ENCODE measurements around the gene SLC16A11.
"Not testable (repeated sequence)": the region's sequence is repeated elsewhere in the genome, so short reads cannot be mapped to it uniquely, and the experiment has no call there.

SLC16A11 gene

GRCh38 chr17:7043497-7044198 lies at the start of gene SLC16A11:
TSS of gene SLC16A11 (minus strand) at chr17:7044092. CDS start at chr17:7043513, 579 bp downstream.
- Histone ChIP-seq H3K9ac (ENCODE audit: low read length) (no peak within 1 kb of the TSS), H3K79me2 (ENCODE audit: low read length) (no peaks in the 10 kb centered on the region), H3K4me2 (ENCODE audit: low read depth, low read length) (peak within 1 kb of the TSS; percentile 22), H3K9me2 (replicated peaks; ENCODE audit: insufficient read depth, low read length) (no peaks in the 10 kb centered on the region), H3K27me3 (replicated peaks; ENCODE audit: insufficient read depth, low read length) (peaks cover 54% of the 10 kb centered on the region), H4K20me1 (ENCODE audit: insufficient read depth, low read length) (no peaks in the 10 kb centered on the region), H3F3A (ENCODE audit: insufficient read depth, low read length) (peaks cover 16% of the 10 kb centered on the region), H3K27ac (ENCODE audit: low read length) (no peak within 1 kb of the TSS), H3K36me3 (replicated peaks; ENCODE audit: insufficient read depth, low read length) (no peaks in the 10 kb centered on the region), H2AFZ (ENCODE audit: low read length) (no peak within 1 kb of the TSS), H3K9me3 (replicated peaks; ENCODE audit: insufficient read depth, low read length) (no peaks in the 10 kb centered on the region), H3K4me3 (ENCODE audit: low read length) (0 out of 2 replicates have a peak within 1 kb of the TSS, but pooled peaks have one; percentile 15), H3K4me1 (ENCODE audit: low read length) (0 out of 2 replicates have a peak, but pooled peaks cover 10% of the 10 kb centered on the region)
- TF ChIP-seq CTCF (IDR thresholded peaks at IDR 0.05; ENCODE audit: low read length) = no peak
- no peak for TF ChIP-seq EZH2 (optimal IDR thresholded peaks at IDR 0.05; ENCODE audit: low read depth, low read length)
- TF ChIP-seq EZH2phosphoT487 (IDR thresholded peaks at IDR 0.05; ENCODE audit: low read length) = no peak
- no peak for DNase-seq

DNA sequence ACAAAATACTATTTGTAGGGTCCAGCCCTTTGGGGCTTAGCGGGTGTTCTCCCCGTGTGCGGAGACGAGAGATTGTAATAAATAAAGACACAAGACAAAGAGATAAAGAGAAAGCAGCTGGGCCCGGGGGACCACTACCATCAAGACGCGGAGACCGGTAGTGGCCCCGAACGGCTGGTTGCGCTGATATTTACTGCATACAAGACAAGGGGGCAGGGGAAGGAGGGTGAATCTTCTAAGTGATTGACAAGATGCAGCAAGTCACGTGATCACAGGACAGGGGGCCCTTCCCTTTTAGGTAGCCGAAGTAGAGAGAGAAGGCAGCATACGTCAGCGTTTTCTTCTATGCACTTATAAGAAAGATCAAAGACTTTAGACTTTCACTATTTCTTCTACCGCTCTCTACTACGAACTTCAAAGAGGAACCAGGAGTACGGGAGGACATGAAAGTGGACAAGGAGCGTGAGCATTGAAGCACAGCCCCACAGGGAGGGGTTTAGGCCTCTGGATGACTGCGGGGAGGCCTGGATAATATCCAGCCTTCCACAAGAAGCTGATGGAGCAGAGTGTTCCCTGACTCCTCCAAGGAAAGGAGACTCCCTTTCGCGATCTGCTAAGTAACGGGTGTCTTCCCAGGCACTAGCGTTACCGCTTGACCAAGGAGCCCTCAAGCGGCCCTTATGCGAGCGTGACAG lies 47.6 kb upstream of the SLC16A11 start:
- not testable (repeated sequence) for H3K4me2 ChIP-seq (ENCODE audit: low read depth, low read length); H3K9me2 ChIP-seq (replicated peaks; ENCODE audit: insufficient read depth, low read length); H3K27ac ChIP-seq (ENCODE audit: low read length); DNase-seq; H3K9ac ChIP-seq (ENCODE audit: low read length); H3K4me3 ChIP-seq (ENCODE audit: low read length); H4K20me1 ChIP-seq (ENCODE audit: insufficient read depth, low read length); H3K9me3 ChIP-seq (replicated peaks; ENCODE audit: insufficient read depth, low read length); H3K36me3 ChIP-seq (replicated peaks; ENCODE audit: insufficient read depth, low read length); H2AFZ ChIP-seq (ENCODE audit: low read length); H3K79me2 ChIP-seq (ENCODE audit: low read length); H3F3A ChIP-seq (ENCODE audit: insufficient read depth, low read length); H3K4me1 ChIP-seq (ENCODE audit: low read length)
- peaks cover 82% of the 10 kb centered on the region for H3K27me3 ChIP-seq (replicated peaks; ENCODE audit: insufficient read depth, low read length)

DNA sequence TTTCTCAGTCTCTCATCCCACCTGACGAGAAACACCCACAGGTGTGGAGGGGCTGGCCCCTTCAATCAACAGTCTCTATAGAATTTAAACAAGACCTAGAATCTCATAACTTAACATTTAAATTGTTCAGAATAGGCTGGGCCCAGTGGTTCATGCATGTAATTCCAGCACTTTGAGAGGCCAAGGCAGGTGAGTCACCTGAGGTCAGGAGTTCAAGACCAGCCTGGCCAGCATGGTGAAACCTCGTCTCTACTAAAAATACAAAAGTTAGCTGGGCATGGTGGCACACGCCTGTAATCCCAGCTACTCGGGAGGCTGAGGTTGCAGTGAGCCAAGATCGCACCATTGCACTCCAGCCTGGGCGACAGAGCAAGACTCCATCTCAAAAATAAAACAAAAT lies 45.7 kb upstream of the SLC16A11 start:
- H3F3A ChIP-seq (ENCODE audit: insufficient read depth, low read length); H3K36me3 ChIP-seq (replicated peaks; ENCODE audit: insufficient read depth, low read length); H2AFZ ChIP-seq (ENCODE audit: low read length); H3K4me2 ChIP-seq (ENCODE audit: low read depth, low read length); H3K4me1 ChIP-seq (ENCODE audit: low read length); H3K27ac ChIP-seq (ENCODE audit: low read length); DNase-seq; H3K9ac ChIP-seq (ENCODE audit: low read length); H4K20me1 ChIP-seq (ENCODE audit: insufficient read depth, low read length); H3K4me3 ChIP-seq (ENCODE audit: low read length); H3K9me3 ChIP-seq (replicated peaks; ENCODE audit: insufficient read depth, low read length); H3K79me2 ChIP-seq (ENCODE audit: low read length); H3K9me2 ChIP-seq (replicated peaks; ENCODE audit: insufficient read depth, low read length): not testable (repeated sequence)
- H3K27me3 ChIP-seq (replicated peaks; ENCODE audit: insufficient read depth, low read length) = peaks cover 69% of the 10 kb centered on the region

DNA sequence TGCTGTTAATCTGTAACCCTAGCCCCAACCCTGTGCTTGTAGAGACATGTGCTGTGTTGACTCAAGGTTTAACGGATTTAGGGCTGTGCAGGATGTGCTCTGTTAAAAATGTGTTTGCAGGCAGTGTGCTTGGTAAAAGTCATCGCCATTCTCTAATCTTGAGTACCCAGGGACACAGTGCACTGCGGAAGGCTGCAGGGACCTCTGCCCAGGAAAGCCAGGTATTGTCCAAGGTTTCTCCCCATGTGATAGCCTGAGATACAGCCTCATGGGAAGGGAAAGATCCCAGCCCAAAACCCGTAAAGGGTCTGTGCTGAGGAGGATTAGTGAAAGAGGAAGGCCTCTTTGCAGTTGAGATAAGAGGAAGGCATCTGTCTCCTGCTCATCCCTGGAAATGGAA lies 44.5 kb upstream of the SLC16A11 start:
- H3K4me3 ChIP-seq (ENCODE audit: low read length); H3K4me2 ChIP-seq (ENCODE audit: low read depth, low read length); H4K20me1 ChIP-seq (ENCODE audit: insufficient read depth, low read length); DNase-seq; H2AFZ ChIP-seq (ENCODE audit: low read length); H3K9me3 ChIP-seq (replicated peaks; ENCODE audit: insufficient read depth, low read length); H3K9ac ChIP-seq (ENCODE audit: low read length); H3F3A ChIP-seq (ENCODE audit: insufficient read depth, low read length); H3K27ac ChIP-seq (ENCODE audit: low read length); H3K9me2 ChIP-seq (replicated peaks; ENCODE audit: insufficient read depth, low read length); H3K4me1 ChIP-seq (ENCODE audit: low read length); H3K36me3 ChIP-seq (replicated peaks; ENCODE audit: insufficient read depth, low read length); H3K79me2 ChIP-seq (ENCODE audit: low read length): not testable (repeated sequence)
- peaks cover 69% of the 10 kb centered on the region for H3K27me3 ChIP-seq (replicated peaks; ENCODE audit: insufficient read depth, low read length)
